AG09309 (cell line): ENCODE results near the gene POLE2.

ENCODE experiments used
- DNase-seq: peaks from one replicate; pipeline ENCODE4 v3.0.0-alpha.2; 2010; ENCODE audit warnings: low read depth
- H3K4me3 ChIP-seq: 2 replicates; pipeline ENCODE4 v1.5.1; 2011; ENCODE audit warnings: mild to moderate bottlenecking, low read depth, low read length, moderate library complexity; ENCODE audit not compliant: control insufficient read depth
- TF ChIP-seq, protein P1 (sequence below): IDR thresholded peaks from 2 replicates; pipeline ENCODE4 v1.5.1; 2011; ENCODE audit warnings: mild to moderate bottlenecking, low read depth, low read length, inconsistent platforms; ENCODE audit not compliant: insufficient read depth, control insufficient read depth; ENCODE audit errors: missing control alignments

Gene POLE2

DNA sequence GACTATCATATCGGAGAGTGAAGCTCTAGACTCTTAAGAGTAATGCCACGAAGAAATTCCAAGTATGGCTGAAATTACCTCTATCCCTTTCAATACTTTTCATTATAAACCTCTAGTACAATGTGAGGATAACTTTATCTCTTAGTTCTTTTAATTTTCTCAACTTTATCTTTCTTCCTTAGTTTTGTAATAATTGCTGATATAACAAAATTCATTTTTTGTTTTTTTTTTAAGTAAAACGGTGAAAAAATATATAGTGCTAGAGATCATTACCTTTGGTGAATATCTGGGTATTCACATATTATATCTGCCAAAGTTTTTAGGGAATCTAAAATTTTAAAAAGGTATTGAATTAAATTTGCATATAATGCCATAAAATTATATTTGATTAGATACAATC is 33.5 kb downstream of the POLE2 start:
- H3K4me3 ChIP-seq: no peak overlapping the region
- TF ChIP-seq, protein P1, sequence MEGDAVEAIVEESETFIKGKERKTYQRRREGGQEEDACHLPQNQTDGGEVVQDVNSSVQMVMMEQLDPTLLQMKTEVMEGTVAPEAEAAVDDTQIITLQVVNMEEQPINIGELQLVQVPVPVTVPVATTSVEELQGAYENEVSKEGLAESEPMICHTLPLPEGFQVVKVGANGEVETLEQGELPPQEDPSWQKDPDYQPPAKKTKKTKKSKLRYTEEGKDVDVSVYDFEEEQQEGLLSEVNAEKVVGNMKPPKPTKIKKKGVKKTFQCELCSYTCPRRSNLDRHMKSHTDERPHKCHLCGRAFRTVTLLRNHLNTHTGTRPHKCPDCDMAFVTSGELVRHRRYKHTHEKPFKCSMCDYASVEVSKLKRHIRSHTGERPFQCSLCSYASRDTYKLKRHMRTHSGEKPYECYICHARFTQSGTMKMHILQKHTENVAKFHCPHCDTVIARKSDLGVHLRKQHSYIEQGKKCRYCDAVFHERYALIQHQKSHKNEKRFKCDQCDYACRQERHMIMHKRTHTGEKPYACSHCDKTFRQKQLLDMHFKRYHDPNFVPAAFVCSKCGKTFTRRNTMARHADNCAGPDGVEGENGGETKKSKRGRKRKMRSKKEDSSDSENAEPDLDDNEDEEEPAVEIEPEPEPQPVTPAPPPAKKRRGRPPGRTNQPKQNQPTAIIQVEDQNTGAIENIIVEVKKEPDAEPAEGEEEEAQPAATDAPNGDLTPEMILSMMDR: no peak
- no peak for DNase-seq

DNA sequence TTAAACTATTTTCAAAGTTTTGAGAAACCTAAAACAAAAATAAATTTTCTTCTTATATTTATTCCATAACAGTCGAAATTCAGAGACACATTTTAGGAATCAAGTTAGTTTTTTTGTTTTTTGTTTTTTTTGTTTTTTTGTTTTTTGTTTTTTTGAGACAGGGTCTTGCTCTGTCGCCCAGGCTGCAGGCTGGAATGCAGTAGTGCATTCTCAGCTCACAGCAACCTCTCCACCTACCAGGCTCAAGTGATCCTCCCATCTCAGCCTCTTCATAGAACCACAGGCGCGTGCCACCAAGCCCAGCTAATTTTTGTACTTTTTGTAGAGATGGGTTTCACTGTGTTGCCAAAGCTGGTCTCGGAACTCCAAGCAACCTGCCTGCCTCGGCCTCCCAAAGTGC is 34.5 kb downstream of the POLE2 start:
- TF ChIP-seq, protein P1: no peak
- no peak for DNase-seq
- H3K4me3 ChIP-seq: no peak overlapping the region

DNA sequence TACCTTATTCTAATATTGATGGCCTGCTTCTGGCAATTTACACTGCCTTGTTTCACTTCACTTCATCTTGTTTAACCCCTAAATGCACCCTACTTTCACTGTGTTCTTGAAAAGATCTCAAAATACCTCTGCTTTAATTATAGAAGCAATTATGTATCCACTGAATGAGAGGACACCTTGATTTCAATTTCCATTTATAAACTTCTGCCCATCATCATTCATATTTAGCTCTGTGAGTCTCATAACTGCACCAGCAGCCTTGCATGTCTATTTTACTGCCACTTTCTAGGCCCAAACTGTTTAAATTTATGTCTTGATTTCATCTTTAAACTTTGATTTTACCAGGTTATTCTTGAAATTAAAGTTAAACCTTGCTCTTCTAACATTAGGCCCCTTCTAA is 45.9 kb downstream of the POLE2 start:
- H3K4me3 ChIP-seq: no peak overlapping the region
- TF ChIP-seq, protein P1: no peak
- DNase-seq: no peak

DNA sequence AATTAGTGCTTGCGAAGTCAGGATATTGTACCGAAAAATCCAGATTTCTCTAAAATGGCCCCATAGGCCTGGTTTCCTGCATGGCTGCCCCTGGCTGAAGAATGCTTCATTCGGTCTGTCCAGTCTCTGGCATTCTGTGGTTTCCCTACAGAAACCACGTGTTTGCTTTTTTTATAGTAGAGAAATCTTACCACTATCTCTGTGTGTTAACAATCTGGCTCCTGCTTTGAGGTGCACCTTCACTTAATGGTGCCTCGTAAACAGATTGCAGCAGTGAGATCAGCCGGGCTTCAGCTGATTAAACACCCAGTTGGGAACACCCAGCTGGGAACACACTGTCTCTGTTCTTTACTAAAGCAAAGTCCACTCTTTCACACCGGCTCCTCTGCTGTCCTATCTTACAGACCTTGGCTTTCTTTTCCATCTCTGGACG is 46.3 kb downstream of the POLE2 start:
- TF ChIP-seq, protein P1: no peak
- no peak overlapping the region for H3K4me3 ChIP-seq
- DNase-seq: no peak

DNA sequence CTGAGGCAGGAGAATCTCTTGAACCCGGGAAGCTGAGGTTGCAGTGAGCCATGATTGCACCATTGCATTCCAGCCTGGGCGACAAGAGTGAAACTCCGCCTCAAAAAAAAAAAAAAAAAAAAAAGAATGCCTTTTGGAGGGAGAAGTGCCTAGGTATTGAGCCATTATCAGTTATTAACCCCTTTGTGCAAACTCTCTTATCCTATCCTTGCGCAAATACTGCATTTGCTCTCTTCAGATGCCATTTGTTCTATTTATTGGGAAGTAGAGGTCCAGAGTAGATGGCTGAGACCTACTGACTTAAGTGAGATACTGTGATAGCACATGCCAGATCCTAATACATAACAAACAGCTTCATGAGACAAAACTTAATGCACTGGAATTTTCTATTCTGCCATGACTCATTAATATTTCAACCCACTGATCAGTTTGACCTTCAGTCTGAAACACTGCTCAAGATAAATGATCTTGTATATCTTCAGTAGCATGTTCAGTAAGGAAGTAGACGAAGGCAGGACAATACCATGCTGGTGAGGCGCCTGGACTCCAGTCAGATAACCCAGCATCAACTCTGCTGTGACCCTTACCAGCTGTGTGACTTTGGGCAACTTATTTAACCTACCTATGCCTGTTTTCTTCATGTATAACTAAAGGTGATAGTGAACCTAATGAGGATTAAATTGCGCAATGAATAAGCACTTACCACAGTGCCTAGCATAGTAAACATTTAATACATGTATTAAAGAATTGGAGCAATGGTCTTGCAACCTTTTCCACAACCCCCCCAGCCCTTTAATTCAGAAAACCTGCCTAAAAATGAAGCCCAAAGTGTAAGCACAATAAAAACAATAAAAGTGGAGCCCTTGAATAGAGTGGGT is 47.2 kb downstream of the POLE2 start:
- TF ChIP-seq, protein P1: no peak
- H3K4me3 ChIP-seq: no peak overlapping the region
- DNase-seq: no peak

DNA sequence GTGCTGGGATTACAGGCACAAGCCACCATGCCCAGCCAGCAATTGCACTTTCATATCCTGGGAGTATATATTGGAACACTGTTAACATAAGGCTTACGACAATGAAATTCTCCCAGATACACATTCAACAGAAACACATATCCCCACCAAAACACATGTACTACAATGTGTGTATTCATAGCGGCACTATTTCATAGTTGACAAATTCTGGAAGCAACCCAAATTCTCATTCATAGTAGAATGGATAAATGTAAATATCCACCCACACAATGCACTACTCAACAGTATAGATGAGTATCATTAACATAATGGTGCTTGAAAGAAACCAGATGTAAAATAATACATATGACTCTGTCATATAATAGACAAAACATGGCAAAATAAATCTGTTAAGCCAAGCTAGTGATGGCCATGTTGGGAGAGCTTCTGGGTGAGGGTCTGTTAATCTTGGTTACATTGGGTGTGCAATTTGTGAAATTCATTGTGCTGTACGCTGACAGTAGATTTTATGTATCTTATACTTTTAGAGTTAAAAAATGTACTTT is 50.4 kb downstream of the POLE2 start:
- TF ChIP-seq, protein P1: no peak
- no peak overlapping the region for H3K4me3 ChIP-seq
- DNase-seq: no peak

DNA sequence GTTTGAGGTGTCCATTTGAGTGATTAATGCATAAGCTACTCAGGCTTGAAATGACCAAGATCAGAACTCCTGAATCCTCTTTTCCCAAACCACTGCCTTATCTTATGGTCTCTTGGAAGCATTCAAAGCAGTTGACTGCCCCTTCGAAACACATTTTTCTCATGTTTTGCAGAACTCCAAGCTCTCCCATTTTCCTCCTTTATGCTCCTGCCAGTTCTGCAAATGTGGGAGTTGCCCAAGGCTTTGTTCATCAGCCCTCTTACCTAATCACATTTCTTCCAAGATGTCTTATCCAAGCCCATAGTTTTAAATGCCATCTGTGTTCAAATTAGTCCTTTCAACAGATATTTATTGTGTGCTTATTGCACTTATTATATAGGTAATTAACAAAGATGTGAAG is 51.1 kb downstream of the POLE2 start:
- H3K4me3 ChIP-seq: no peak overlapping the region
- TF ChIP-seq, protein P1: no peak
- DNase-seq: no peak
